ENCODE results near the gene USP36.
"Not testable (repeated sequence)": the region's sequence is repeated elsewhere in the genome, so short reads cannot be mapped to it uniquely, and the experiment has no call there.

Gene USP36

DNA sequence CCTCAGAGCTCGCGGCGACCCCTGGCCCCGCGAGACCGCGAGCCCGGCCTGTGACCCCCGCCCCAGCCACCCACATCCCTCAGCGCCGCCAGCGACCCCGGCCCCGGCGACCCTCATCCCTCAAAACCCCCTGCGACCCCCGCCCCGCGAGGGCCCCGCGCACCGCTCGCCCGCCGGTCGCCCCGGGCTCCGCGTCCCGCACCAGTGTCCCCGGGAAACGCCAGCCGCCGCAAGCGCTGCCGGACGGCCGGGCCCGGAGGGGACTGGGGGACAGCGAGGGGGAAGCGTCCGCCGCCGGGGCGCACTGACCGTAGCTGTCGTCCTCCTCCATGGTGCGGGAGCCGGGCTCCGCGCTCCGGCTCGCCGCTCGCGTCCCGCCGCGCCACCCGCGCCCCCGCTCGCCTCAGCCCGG, 58.7 kb downstream of the USP36 start, which contains the start of gene CYTH1:
TSS of gene CYTH1 (minus strand) at position 381 of the 412 bp plus-strand sequence. CDS start at position 331, 50 bp downstream.
- peaks cover 2% of the 10 kb centered on the region for H3K4me1 ChIP-seq (ENCODE audit: control insufficient read depth, insufficient read depth, low read length)
- H3K4me3 ChIP-seq (ENCODE audit: low read depth, low read length): peak within 1 kb of the TSS; percentile 60
- no peaks in the 10 kb centered on the region for H3K9me3 ChIP-seq (ENCODE audit: control insufficient read depth, insufficient read depth, low read length)
- no peaks in the 10 kb centered on the region for H3K36me3 ChIP-seq (ENCODE audit: control insufficient read depth, insufficient read depth, low read length)
- H3K27me3 ChIP-seq (ENCODE audit: control insufficient read depth, insufficient read depth, low read length): peaks cover 2% of the 10 kb centered on the region
- peak within 1 kb of the TSS; percentile 70 for H3K9ac ChIP-seq (ENCODE audit: low read depth, low read length)

DNA sequence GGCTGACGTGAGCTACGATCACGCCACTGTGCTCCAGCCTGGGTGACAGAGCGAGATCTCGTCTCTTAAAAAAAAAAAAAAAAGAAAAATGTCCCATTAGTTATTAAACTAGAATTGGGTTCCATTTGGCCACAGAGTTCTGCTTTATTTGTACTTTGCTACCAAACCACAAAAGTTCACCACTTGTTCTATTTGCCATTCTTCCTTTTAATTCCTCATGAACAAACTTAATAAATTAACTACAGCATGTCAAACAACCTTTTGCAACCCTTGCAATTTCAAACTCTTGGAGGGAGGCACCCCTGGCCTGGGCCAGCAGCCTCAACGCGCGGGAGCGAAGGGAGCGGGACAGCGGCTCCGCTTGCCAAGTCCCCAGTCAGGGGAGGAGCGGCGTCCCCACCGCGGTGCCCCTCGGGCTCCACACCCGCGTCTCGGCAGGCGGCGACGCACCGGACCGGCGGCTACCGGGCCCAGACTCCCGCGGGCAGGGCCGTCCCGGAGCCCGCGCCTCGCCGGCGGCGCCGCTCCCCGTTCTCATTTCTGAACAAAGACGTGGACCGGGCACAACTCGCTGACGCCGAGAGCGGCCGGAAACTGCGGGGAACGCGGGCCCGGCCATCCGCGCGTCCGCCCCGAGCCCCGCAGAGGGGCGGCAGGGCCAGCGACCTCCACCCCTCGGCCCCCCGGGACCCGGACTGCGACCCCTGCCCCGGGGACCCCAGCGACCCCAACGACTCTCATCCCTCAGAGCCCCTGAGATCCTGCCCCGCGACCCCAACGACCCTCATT, 59.3 kb downstream of the USP36 start:
- Histone ChIP-seq H3K36me3 (ENCODE audit: control insufficient read depth, insufficient read depth, low read length) (no peaks in the 10 kb centered on the region), H3K4me3 (ENCODE audit: low read depth, low read length) (peak overlapping the region; percentile 60), H3K4me1 (ENCODE audit: control insufficient read depth, insufficient read depth, low read length) (peaks cover 2% of the 10 kb centered on the region), H3K9ac (ENCODE audit: low read depth, low read length) (no peak overlapping the region), H3K9me3 (ENCODE audit: control insufficient read depth, insufficient read depth, low read length) (no peaks in the 10 kb centered on the region), H3K27me3 (ENCODE audit: control insufficient read depth, insufficient read depth, low read length) (peaks cover 2% of the 10 kb centered on the region)

DNA sequence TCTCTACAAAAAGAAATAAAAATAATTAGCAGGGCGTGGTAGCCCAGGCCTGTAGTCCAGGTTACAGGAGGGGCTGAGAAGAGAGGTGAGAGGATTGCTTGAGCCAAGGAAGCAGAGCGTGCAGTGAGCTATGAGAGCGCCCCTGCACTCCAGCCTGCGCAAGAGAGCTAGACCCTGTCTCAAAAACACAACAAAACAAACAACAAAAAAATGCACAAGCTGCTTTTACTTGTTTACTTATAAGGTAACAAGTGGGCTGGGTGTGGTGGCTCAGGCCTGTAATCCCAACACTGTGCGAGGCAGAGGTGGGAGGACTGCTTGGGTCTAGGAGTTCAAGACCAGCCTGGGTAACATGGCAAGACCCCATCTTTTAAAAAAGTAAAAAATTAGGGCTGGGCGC, 60.3 kb downstream of the USP36 start:
- peaks cover 2% of the 10 kb centered on the region for H3K4me1 ChIP-seq (ENCODE audit: control insufficient read depth, insufficient read depth, low read length)
- no peak overlapping the region for H3K9ac ChIP-seq (ENCODE audit: low read depth, low read length)

DNA sequence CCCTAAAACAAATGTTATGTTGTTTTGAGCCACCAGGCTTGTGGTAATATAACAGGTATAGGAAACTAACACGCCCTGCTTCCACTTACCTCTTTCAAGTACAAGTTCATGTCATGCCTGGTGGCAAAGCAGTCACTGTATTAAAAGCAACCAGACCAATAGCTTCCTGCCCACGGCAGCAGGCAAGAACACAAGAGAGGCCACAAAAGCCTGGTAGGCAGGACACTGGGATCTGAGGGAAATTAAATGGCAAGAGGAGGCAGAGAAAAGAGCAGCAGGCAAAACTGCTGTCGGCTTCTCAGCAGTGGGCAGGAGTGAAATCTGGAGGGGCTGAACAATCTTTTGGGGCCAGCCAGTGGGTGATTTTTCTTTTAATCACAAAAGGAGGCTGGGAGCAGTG, 60.8 kb downstream of the USP36 start:
- Histone ChIP-seq H3K4me3 (ENCODE audit: low read depth, low read length) (no peak overlapping the region), H3K27me3 (ENCODE audit: control insufficient read depth, insufficient read depth, low read length) (peaks cover 2% of the 10 kb centered on the region), H3K36me3 (ENCODE audit: control insufficient read depth, insufficient read depth, low read length) (no peaks in the 10 kb centered on the region), H3K4me1 (ENCODE audit: control insufficient read depth, insufficient read depth, low read length) (no peaks in the 10 kb centered on the region), H3K9ac (ENCODE audit: low read depth, low read length) (no peak overlapping the region), H3K9me3 (ENCODE audit: control insufficient read depth, insufficient read depth, low read length) (no peaks in the 10 kb centered on the region)

More for the DNA sequence above, 60.3 kb downstream of the USP36 start:
- Histone ChIP-seq H3K27me3 (ENCODE audit: control insufficient read depth, insufficient read depth, low read length) (peaks cover 2% of the 10 kb centered on the region), H3K9me3 (ENCODE audit: control insufficient read depth, insufficient read depth, low read length) (no peaks in the 10 kb centered on the region), H3K4me3 (ENCODE audit: low read depth, low read length) (no peak overlapping the region), H3K36me3 (ENCODE audit: control insufficient read depth, insufficient read depth, low read length) (no peaks in the 10 kb centered on the region)

DNA sequence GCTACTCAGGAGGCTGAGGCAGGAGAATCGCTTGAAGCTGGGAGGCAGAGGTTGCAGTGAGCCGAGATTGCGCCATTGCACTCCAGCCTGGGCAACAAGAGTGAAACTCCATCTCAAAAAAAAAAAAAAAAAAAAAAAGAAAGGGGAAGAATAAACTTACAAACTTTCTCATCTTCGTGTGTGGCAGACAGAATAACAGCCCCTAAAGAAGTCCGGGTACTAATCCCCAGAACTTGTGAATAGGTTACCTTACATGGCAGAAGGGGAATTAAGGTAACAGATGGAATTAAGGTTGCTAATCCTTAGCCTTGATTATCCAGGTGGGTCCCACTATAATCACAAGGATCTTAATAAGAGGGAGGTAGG, 61.3 kb downstream of the USP36 start:
- not testable (repeated sequence) for H3K4me1 ChIP-seq (ENCODE audit: control insufficient read depth, insufficient read depth, low read length); H3K9ac ChIP-seq (ENCODE audit: low read depth, low read length); H3K36me3 ChIP-seq (ENCODE audit: control insufficient read depth, insufficient read depth, low read length); H3K27me3 ChIP-seq (ENCODE audit: control insufficient read depth, insufficient read depth, low read length); H3K9me3 ChIP-seq (ENCODE audit: control insufficient read depth, insufficient read depth, low read length); H3K4me3 ChIP-seq (ENCODE audit: low read depth, low read length)

DNA sequence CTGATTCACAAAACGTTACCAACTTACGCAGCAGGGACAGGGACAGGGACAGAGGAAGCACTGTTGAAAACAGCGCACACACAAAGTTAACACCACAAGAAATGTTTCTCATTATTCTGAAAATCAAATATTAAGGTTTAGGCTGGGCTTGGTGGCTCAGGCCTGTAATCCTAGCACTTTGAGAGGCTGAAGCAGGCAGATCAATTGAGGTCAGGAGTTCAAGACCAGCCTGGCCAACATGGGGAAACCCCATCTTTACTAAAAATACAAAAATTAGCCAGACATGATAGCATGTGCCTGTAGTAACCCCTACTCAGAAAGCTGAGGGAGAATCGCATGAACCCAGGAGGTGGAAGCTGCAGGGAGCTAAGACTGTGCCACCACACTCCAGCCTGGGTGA, 62.7 kb downstream of the USP36 start:
- Histone ChIP-seq H3K27me3 (ENCODE audit: control insufficient read depth, insufficient read depth, low read length) (peaks cover 2% of the 10 kb centered on the region), H3K9me3 (ENCODE audit: control insufficient read depth, insufficient read depth, low read length) (no peaks in the 10 kb centered on the region), H3K36me3 (ENCODE audit: control insufficient read depth, insufficient read depth, low read length) (no peaks in the 10 kb centered on the region), H3K4me1 (ENCODE audit: control insufficient read depth, insufficient read depth, low read length) (no peaks in the 10 kb centered on the region), H3K9ac (ENCODE audit: low read depth, low read length) (no peak overlapping the region), H3K4me3 (ENCODE audit: low read depth, low read length) (no peak overlapping the region)

DNA sequence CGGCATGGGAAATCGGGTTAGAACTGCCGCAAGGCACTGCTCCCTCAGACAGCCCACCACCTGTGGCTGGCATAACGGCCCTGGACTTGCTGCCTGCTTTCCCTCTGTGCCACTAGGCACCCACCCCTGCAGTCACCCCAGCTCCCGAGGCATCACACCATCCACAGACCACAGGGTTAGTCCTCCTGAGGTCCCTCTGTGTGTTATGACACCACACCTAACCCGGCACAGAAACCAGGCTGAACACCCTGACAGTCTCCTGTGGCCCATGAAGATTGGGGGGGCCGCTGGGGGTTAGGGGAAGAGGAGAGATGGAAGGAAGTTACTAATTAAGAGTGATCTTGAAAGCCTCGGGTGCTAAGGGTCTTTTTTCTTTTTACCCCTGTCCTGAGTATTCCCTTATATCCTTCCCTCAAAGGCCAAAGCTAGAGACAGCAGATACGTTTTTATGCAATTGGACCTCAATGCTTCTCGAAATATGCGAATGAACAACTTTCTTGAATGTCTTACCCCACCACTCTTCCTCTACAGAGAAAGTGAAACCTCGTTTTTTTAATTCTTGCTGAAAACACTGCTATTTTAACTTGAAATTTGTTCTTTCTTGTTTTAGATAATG, 65.5 kb downstream of the USP36 start:
- Histone ChIP-seq H3K36me3 (ENCODE audit: control insufficient read depth, insufficient read depth, low read length) (no peaks in the 10 kb centered on the region), H3K4me1 (ENCODE audit: control insufficient read depth, insufficient read depth, low read length) (no peaks in the 10 kb centered on the region), H3K27me3 (ENCODE audit: control insufficient read depth, insufficient read depth, low read length) (no peaks in the 10 kb centered on the region), H3K9ac (ENCODE audit: low read depth, low read length) (no peak overlapping the region), H3K4me3 (ENCODE audit: low read depth, low read length) (no peak overlapping the region), H3K9me3 (ENCODE audit: control insufficient read depth, insufficient read depth, low read length) (no peaks in the 10 kb centered on the region)

DNA sequence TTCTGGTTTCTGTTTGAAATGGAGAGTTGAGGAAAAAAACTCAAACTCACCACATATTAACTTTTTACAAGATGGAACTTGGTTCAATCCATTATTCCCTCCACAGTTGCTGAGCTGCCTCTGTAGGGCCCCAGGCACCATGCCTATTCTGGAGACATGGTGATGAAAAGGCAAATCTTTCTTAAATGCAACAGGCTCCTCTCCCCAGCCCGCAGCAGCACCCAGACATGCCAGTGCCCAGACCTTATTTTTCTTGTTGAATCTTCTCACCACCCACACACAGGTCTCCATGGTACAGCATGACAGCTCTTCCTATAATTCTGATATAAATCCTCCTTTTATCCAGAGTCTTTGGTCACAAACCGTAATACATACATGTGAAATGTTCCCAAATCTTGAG, 66.2 kb downstream of the USP36 start:
- Histone ChIP-seq H3K27me3 (ENCODE audit: control insufficient read depth, insufficient read depth, low read length) (no peaks in the 10 kb centered on the region), H3K4me1 (ENCODE audit: control insufficient read depth, insufficient read depth, low read length) (no peaks in the 10 kb centered on the region), H3K9ac (ENCODE audit: low read depth, low read length) (no peak overlapping the region), H3K9me3 (ENCODE audit: control insufficient read depth, insufficient read depth, low read length) (no peaks in the 10 kb centered on the region), H3K4me3 (ENCODE audit: low read depth, low read length) (no peak overlapping the region), H3K36me3 (ENCODE audit: control insufficient read depth, insufficient read depth, low read length) (no peaks in the 10 kb centered on the region)

DNA sequence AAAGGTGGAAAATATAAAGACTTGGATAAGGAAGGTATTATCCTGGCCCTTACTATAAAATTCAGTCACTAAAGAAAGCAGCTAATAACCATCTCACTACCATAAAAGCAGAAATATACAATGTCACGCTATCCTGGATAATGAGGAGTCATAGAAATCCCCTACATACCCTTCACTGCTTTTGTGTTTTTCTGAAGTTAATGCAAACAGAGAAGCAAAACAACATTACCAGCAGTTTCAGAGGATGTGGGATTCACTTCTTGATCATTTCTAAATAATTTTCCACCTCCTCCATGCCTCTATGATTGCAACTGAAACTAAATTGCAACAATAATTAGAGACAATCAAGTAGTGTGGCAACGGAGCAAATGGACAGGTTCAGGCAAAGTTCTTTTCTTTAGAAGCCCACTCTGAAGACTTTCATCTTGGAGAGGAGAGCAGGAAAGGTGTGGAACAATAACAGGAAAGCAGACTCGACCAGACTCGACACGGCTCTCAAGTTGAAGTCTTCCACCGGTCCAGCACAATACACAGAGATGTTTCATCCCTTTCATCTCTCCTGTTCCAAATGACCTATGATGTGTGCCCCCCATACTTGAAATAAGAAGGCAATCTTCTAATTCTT, 68.7 kb downstream of the USP36 start:
- Histone ChIP-seq H3K4me1 (ENCODE audit: control insufficient read depth, insufficient read depth, low read length) (no peaks in the 10 kb centered on the region), H3K9me3 (ENCODE audit: control insufficient read depth, insufficient read depth, low read length) (no peaks in the 10 kb centered on the region), H3K9ac (ENCODE audit: low read depth, low read length) (no peak overlapping the region), H3K27me3 (ENCODE audit: control insufficient read depth, insufficient read depth, low read length) (no peaks in the 10 kb centered on the region), H3K36me3 (ENCODE audit: control insufficient read depth, insufficient read depth, low read length) (no peaks in the 10 kb centered on the region), H3K4me3 (ENCODE audit: low read depth, low read length) (no peak overlapping the region)

DNA sequence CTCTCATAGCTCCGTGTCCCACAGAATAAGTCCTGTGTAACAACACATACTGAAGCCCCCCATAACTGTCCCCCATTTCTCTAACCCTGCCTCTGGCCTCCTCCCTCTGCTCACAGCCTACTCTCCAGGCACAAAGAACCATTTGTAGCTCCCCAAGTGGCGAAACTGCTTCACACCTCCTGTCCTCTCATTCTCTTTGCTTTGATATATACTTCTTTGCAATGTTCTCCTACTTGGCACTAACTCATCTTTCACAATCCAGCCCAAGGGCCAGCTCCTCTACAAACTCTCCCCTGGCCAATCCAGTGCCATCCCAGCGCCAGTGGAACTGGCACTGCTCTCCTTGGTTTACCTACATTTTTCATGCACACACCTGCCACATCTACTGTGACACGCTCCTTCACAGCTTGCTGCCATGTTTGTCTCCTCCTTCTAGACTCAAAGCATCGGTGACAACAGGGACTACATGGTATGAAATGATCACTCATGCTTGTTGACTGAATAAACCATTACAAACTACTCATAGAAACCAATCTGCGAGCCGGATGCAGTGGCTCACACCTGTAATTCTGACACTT, 71.3 kb downstream of the USP36 start:
- H3K9ac ChIP-seq (ENCODE audit: low read depth, low read length): no peak overlapping the region
- H3K27me3 ChIP-seq (ENCODE audit: control insufficient read depth, insufficient read depth, low read length): no peaks in the 10 kb centered on the region
- H3K4me1 ChIP-seq (ENCODE audit: control insufficient read depth, insufficient read depth, low read length): no peaks in the 10 kb centered on the region
- H3K4me3 ChIP-seq (ENCODE audit: low read depth, low read length): no peak overlapping the region
- H3K9me3 ChIP-seq (ENCODE audit: control insufficient read depth, insufficient read depth, low read length): no peaks in the 10 kb centered on the region
- no peaks in the 10 kb centered on the region for H3K36me3 ChIP-seq (ENCODE audit: control insufficient read depth, insufficient read depth, low read length)

DNA sequence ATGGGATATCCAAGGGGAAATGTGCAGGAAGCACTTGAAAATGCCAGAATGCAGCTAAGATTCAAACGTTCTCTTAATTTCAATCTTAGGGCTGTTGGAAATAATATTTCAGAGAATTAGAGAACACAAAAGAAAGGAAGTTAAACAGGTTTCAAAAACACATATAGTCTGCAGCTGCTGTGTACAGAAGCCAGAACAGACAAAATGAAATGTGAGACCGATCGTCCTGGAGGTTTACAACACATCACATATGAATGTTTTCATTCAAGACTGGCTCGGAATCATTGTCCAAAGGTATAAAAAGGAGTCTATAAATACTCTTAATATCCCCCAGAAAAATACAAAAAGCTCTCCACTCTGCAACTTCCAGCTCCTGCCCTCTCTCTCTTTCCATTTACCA, 72.8 kb downstream of the USP36 start:
- no peak overlapping the region for H3K9ac ChIP-seq (ENCODE audit: low read depth, low read length)
- no peaks in the 10 kb centered on the region for H3K9me3 ChIP-seq (ENCODE audit: control insufficient read depth, insufficient read depth, low read length)
- no peaks in the 10 kb centered on the region for H3K36me3 ChIP-seq (ENCODE audit: control insufficient read depth, insufficient read depth, low read length)
- H3K4me1 ChIP-seq (ENCODE audit: control insufficient read depth, insufficient read depth, low read length): no peaks in the 10 kb centered on the region
- H3K4me3 ChIP-seq (ENCODE audit: low read depth, low read length): no peak overlapping the region
- no peaks in the 10 kb centered on the region for H3K27me3 ChIP-seq (ENCODE audit: control insufficient read depth, insufficient read depth, low read length)
